H1 (cell line): Measurements from ENCODE around the gene OR4K2. TPM values are rescaled to one million over a fixed set of nuclear protein-coding genes. Genes with fewer than 3 reads are reported as not detected.

Experiments
- CTCF ChIA-PET: fragments of 300-600 bp; sonication (Branson Sonifier 250); formaldehyde crosslinking; loops from one replicate; lab custom pipeline; 2021; ENCODE audit not compliant: partially characterized antibody; lab: Charles Lee
- POLR2A ChIA-PET: fragments of 300-600 bp; sonication (Branson Sonifier 250); formaldehyde crosslinking; loops from one replicate; lab custom pipeline; 2021; ENCODE audit warnings: inconsistent platforms; ENCODE audit not compliant: partially characterized antibody; lab: Charles Lee
- DNase-seq, 2 experiments: peaks; one replicate each; pipeline versions ENCODE4 v3.0.0 to v3.0.0-alpha.2; 2010 to 2022; ENCODE audit warnings: low spot score in 2 of 2, low read depth in 1 of 2, mixed read lengths in 1 of 2
- FAIRE-seq: peaks from 2 replicates; lab custom pipeline; 2011; peaks lifted over from hg19 to GRCh38; lab: Jason Lieb, UNC
- H2AFZ ChIP-seq: 2 replicates; pipeline ENCODE4 v1.8.1; 2012; ENCODE audit warnings: low read length, inconsistent platforms
- H2AK5ac ChIP-seq: 2 replicates; pipeline ENCODE4 v1.6.1; 2013; ENCODE audit warnings: low read depth, low read length
- H2BK120ac ChIP-seq: replicated peaks from 2 replicates; pipeline ENCODE3; 2013; ENCODE audit warnings: low read depth, low read length, inconsistent platforms
- H2BK12ac ChIP-seq: 2 replicates; pipeline ENCODE4 v1.6.1; 2013; ENCODE audit warnings: low read depth, low read length
- H2BK15ac ChIP-seq: 2 replicates; pipeline ENCODE4 v1.6.1; 2013; ENCODE audit warnings: low read length
- H2BK20ac ChIP-seq: 2 replicates; pipeline ENCODE4 v1.6.1; 2013; ENCODE audit warnings: low read length
- H2BK5ac ChIP-seq: 2 replicates; pipeline ENCODE4 v1.6.1; 2013; ENCODE audit warnings: low read depth, low read length
- H3K14ac ChIP-seq: 2 replicates; pipeline ENCODE4 v1.6.1; 2013; ENCODE audit warnings: inconsistent platforms; ENCODE audit not compliant: insufficient read length
- H3K18ac ChIP-seq: 2 replicates; pipeline ENCODE4 v1.6.1; 2013; ENCODE audit warnings: low read length; ENCODE audit errors: extremely low read depth
- H3K23ac ChIP-seq: 2 replicates; pipeline ENCODE4 v1.6.1; 2013; ENCODE audit warnings: inconsistent platforms; ENCODE audit not compliant: insufficient read length
- H3K23me2 ChIP-seq: 2 replicates; pipeline ENCODE4 v1.6.1; 2013; ENCODE audit warnings: low read depth, low read length
- H3K27ac ChIP-seq: 2 replicates; pipeline ENCODE4 v1.6.1; 2011; ENCODE audit warnings: low read depth, low read length, inconsistent platforms
- H3K27me3 ChIP-seq, 4 experiments: replicated peaks in 1 of 4; 1 replicate in 1 of 4; 2 replicates in 3 of 4; pipeline versions ENCODE4 v1.6.1 to v1.8.1; 2011 to 2013; ENCODE audit warnings: low read length in 3 of 4, mild to moderate bottlenecking in 3 of 4, inconsistent platforms in 2 of 4, mixed read lengths in 2 of 4, moderate library complexity in 1 of 4; ENCODE audit not compliant: control insufficient read depth in 3 of 4, insufficient read depth in 3 of 4; ENCODE audit errors: extremely low read depth in 1 of 4
- H3K36me3 ChIP-seq, 4 experiments: 2 replicates each; pipeline versions ENCODE4 v1.6.1 to v1.8.1; 2011 to 2013; ENCODE audit warnings: mild to moderate bottlenecking in 4 of 4, low read length in 3 of 4, moderate library complexity in 2 of 4, control low read depth in 1 of 4, inconsistent platforms in 1 of 4; ENCODE audit not compliant: insufficient read depth in 4 of 4, control insufficient read depth in 2 of 4
- H3K4ac ChIP-seq: replicated peaks from 2 replicates; pipeline ENCODE3; 2013; ENCODE audit warnings: low read length, low read depth, mixed read lengths, inconsistent platforms; ENCODE audit not compliant: insufficient read length
- H3K4me1 ChIP-seq, 4 experiments: replicated peaks in 1 of 4; 1 replicate in 1 of 4; 2 replicates in 3 of 4; pipeline versions ENCODE4 v1.6.1 to v1.8.1; 2011 to 2013; ENCODE audit warnings: low read length in 3 of 4, inconsistent platforms in 2 of 4, mixed read lengths in 1 of 4; ENCODE audit not compliant: insufficient read depth in 4 of 4, control insufficient read depth in 3 of 4
- H3K4me2 ChIP-seq, 2 experiments: 2 replicates each; pipeline versions ENCODE4 v1.6.1 to v1.8.1; 2011 to 2013; ENCODE audit warnings: low read depth in 2 of 2, low read length in 2 of 2, control low read depth in 1 of 2, inconsistent platforms in 1 of 2, mild to moderate bottlenecking in 1 of 2; ENCODE audit not compliant: insufficient read depth in 1 of 2
- H3K4me3 ChIP-seq, 4 experiments: fragments of 200-600, 300-600 bp in 1 of 4; sonication (generic), shearing (Covaris generic), sonication (Bioruptor Twin) in 1 of 4; 2 replicates each; pipeline versions ENCODE4 v1.5.1 to v1.8.1; 2011 to 2016; ENCODE audit warnings: low read length in 4 of 4, low read depth in 3 of 4, control low read depth in 2 of 4, inconsistent platforms in 2 of 4, mild to moderate bottlenecking in 2 of 4, mixed read lengths in 1 of 4, moderate library complexity in 1 of 4; ENCODE audit not compliant: insufficient read depth in 2 of 4; ENCODE audit errors: extremely low read depth in 1 of 4
- H3K56ac ChIP-seq: replicated peaks from 2 replicates; pipeline ENCODE3; 2013; ENCODE audit warnings: low read depth, mild to moderate bottlenecking, mixed read lengths, low read length, inconsistent platforms; ENCODE audit not compliant: insufficient read length
- H3K79me1 ChIP-seq: 2 replicates; pipeline ENCODE4 v1.6.1; 2013; ENCODE audit warnings: low read depth, low read length, control low read depth
- H3K79me2 ChIP-seq, 2 experiments: 2 replicates each; pipeline versions ENCODE4 v1.6.1 to v1.8.1; 2012 to 2013; ENCODE audit warnings: low read length in 2 of 2, mild to moderate bottlenecking in 2 of 2, inconsistent platforms in 1 of 2; ENCODE audit not compliant: insufficient read depth in 2 of 2, control insufficient read depth in 1 of 2
- H3K9ac ChIP-seq, 4 experiments: replicated peaks in 1 of 4; 1 replicate in 1 of 4; 2 replicates in 3 of 4; pipeline versions ENCODE4 v1.6.1 to v1.8.1; 2011 to 2013; ENCODE audit warnings: low read depth in 3 of 4, low read length in 3 of 4, control low read depth in 2 of 4, mild to moderate bottlenecking in 2 of 4, moderate library complexity in 2 of 4, inconsistent platforms in 1 of 4; ENCODE audit errors: extremely low read depth in 1 of 4
- H3K9me3 ChIP-seq, 2 experiments: 2 replicates each; pipeline versions ENCODE4 v1.6.1 to v1.8.1; 2012 to 2013; ENCODE audit warnings: mild to moderate bottlenecking in 2 of 2, moderate library complexity in 2 of 2, control low read depth in 1 of 2, inconsistent platforms in 1 of 2, low read depth in 1 of 2, low read length in 1 of 2, mixed read lengths in 1 of 2; ENCODE audit not compliant: insufficient read depth in 2 of 2
- H4K20me1 ChIP-seq, 2 experiments: replicated peaks in 1 of 2; 2 replicates each; pipeline versions ENCODE3 to v1.8.1; 2011 to 2013; ENCODE audit warnings: inconsistent platforms in 2 of 2, low read length in 2 of 2, mild to moderate bottlenecking in 1 of 2; ENCODE audit not compliant: insufficient read depth in 2 of 2, control insufficient read depth in 1 of 2
- H4K5ac ChIP-seq: 2 replicates; pipeline ENCODE4 v1.6.1; 2013; ENCODE audit warnings: low read length, low read depth, mixed read lengths, inconsistent platforms; ENCODE audit not compliant: insufficient read length
- H4K8ac ChIP-seq: 2 replicates; pipeline ENCODE4 v1.8.0; 2013; ENCODE audit warnings: mild to moderate bottlenecking, moderate library complexity, low read length, inconsistent platforms; ENCODE audit not compliant: insufficient read depth; ENCODE audit errors: extremely low read depth
- H4K91ac ChIP-seq: replicated peaks from 2 replicates; pipeline ENCODE3; 2013; ENCODE audit warnings: low read length, mixed read lengths, inconsistent platforms; ENCODE audit not compliant: insufficient read length
- NANOG ChIP-seq: IDR thresholded peaks from 2 replicates; pipeline ENCODE4 v1.6.1; 2011; ENCODE audit warnings: low read length, low read depth, mild to moderate bottlenecking, inconsistent platforms; ENCODE audit not compliant: insufficient read depth, poor library complexity, severe bottlenecking
- polyA plus RNA-seq, 7 experiments: library from polyadenylated mRNA; depleted of rRNA in 3 of 7; stranded (reverse) in 5 of 7; unstranded in 2 of 7; fragments of >200 nt in 5 of 7; fragments of 200-250 nt in 2 of 7; gene quantifications; 1 replicate in 5 of 7; 2 replicates in 1 of 7; 4 replicates in 1 of 7; pipeline versions ENCODE4 v1.2.1 to v1.2.3, GENCODE V29; 2011 to 2013; ENCODE audit warnings: missing spikeins in 2 of 7, mixed read lengths in 2 of 7
- total RNA-seq: library from RNA; stranded (reverse); fragmentation: NEBNext Ultra II Directional; extraction: Animal tissue kit (Norgen Biotek cat#: 25700); gene quantifications from 2 replicates; pipeline ENCODE4 v1.2.1, GENCODE V29; 2021

The OR4K2 gene
- total and polyA plus RNA-seq, 2 of the 8 experiments (the other 6 are each of a cell fraction or from before 2014, with no cell fraction given), result not detected

DNA sequence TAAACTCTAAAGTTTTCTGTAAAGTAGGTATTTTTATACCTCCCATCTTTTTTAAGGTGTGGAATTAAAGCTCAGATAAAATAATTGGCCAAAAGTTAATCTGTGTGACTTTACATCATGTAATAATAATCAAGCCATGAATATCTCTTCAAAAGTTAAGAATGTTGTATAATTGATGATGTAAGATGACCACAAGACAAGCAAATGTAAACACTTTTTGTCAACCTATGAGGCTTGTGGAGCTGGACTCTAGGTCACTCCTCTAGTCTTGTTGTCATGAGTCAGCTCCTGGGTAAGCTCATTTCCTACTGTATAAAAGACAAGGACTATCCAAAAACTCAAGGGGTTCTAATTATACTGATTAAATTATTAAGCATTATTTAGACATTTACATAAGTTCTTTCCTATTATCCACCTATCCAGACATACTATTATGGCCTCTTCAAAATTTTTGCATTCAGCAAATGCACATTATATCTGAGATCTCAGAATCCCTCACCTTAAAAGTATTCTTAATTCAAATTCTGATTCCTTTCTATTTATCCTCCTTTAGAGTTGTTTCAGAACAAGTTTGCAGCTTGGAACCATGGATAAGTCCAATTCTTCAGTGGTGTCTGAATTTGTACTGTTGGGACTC is 45.2 kb downstream of the OR4K2 start, which contains the start of gene OR4K5:
Gene OR4K5, plus strand, starts transcription at position 587 of the 637 bp plus-strand sequence. Its CDS starts 0 bp downstream, at position 587.
- Histone ChIP-seq H2BK15ac (no peak within 1 kb of the TSS), H4K20me1 (no peaks in the 10 kb centered on the region), H3K9ac (no peak within 1 kb of the TSS), H4K5ac (no peak within 1 kb of the TSS), H3K4me3 (no peak within 1 kb of the TSS), H3K18ac (no peak within 1 kb of the TSS), H3K27ac (no peak within 1 kb of the TSS), H2BK20ac (no peak within 1 kb of the TSS), H4K8ac (no peak within 1 kb of the TSS), H2BK5ac (no peak within 1 kb of the TSS), H2AK5ac (no peak within 1 kb of the TSS), H3K4me1 (no peaks in the 10 kb centered on the region), H3K27me3 (no peaks in the 10 kb centered on the region), H3K9me3 (peaks cover 55 to 62% of the 10 kb centered on the region in 2 experiments), H2BK120ac (no peak within 1 kb of the TSS), H3K14ac (no peak within 1 kb of the TSS), H3K79me1 (no peaks in the 10 kb centered on the region), H3K23me2 (no peaks in the 10 kb centered on the region), H3K4ac (no peak within 1 kb of the TSS), H4K91ac (no peak within 1 kb of the TSS), H3K36me3 (peaks cover 0 to 3% (median 0%) of the 10 kb centered on the region in 4 experiments; a peak in 1 of 8 replicates), H3K4me2 (no peak within 1 kb of the TSS), H3K56ac (no peak within 1 kb of the TSS), H3K23ac (no peak within 1 kb of the TSS), H2AFZ (no peak within 1 kb of the TSS), H3K79me2 (no peaks in the 10 kb centered on the region), H2BK12ac (no peak within 1 kb of the TSS)
- ChIA-PET CTCF (no interaction called here), POLR2A (no interaction called here)
- FAIRE-seq (no peak), DNase-seq (no peak)
- no peak for TF ChIP-seq NANOG
